Measurements from ENCODE around the gene TMEM132C.

GRCh38 chr12:128755566-128755965 lies 488.6 kb downstream of the TMEM132C start:
- TF ChIP-seq CTCF (IDR thresholded peaks at IDR 0.05) = no peak
- TF ChIP-seq EP300 (IDR thresholded peaks at IDR 0.05) = no peak
- TF ChIP-seq POLR2A (IDR thresholded peaks at IDR 0.05) = no peak
